HepG2 (cell line): ENCODE data around the gene UBC. TPM values are rescaled to one million over a fixed set of nuclear protein-coding genes. Genes with fewer than 3 reads are reported as not detected.

Source experiments
- CREB1 ChIP-seq, 2 experiments: fragments of 450-650 bp in 1 of 2; IDR thresholded peaks; 2 replicates each; pipeline ENCODE4 v1.6.1; 2016 to 2017; ENCODE audit warnings: control low read depth in 1 of 2, mild to moderate bottlenecking in 1 of 2, missing compliant biosample characterization in 1 of 2, missing genetic modification characterization in 1 of 2
- GPBP1L1 ChIP-seq: sonication (generic); formaldehyde crosslinking; IDR thresholded peaks from 2 replicates; pipeline ENCODE4 v1.5.0; 2020; ENCODE audit warnings: mild to moderate bottlenecking, missing genetic modification reagents
- KDM5A ChIP-seq: fragments of 200-600 bp; sonication (generic); IDR thresholded peaks from 2 replicates; pipeline ENCODE4 v1.7.0; 2018; ENCODE audit warnings: antibody characterized with exemption, mild to moderate bottlenecking, low read length, borderline replicate concordance
- ONECUT2 ChIP-seq: sonication (generic); formaldehyde crosslinking; IDR thresholded peaks from 2 replicates; pipeline ENCODE4 v1.4.0; 2020; ENCODE audit warnings: missing genetic modification reagents
- SKI ChIP-seq: fragments of 450-650 bp; IDR thresholded peaks from one replicate; pipeline ENCODE4 v1.6.1; 2018; ENCODE audit warnings: mild to moderate bottlenecking; ENCODE audit not compliant: partially characterized antibody
- U2AF1 ChIP-seq: fragments of 200-400 bp; formaldehyde crosslinking; optimal IDR thresholded peaks from 2 replicates; pipeline ENCODE3; 2017; ENCODE audit warnings: mild to moderate bottlenecking, low read depth, low read length
- ZFP36L1 ChIP-seq: sonication (generic); formaldehyde crosslinking; IDR thresholded peaks from 2 replicates; pipeline ENCODE4 v1.8.0; 2022; ENCODE audit warnings: mild to moderate bottlenecking, missing genetic modification reagents, moderate library complexity
- ZFP41 ChIP-seq: sonication (generic); formaldehyde crosslinking; IDR thresholded peaks from 2 replicates; pipeline ENCODE4 v1.4.0; 2020; ENCODE audit warnings: mild to moderate bottlenecking, missing genetic modification reagents, borderline replicate concordance
- ZNF136 ChIP-seq: sonication (generic); formaldehyde crosslinking; IDR thresholded peaks from 2 replicates; pipeline ENCODE4 v1.8.1; 2022; ENCODE audit warnings: low read depth, mild to moderate bottlenecking, moderate library complexity, missing genetic modification reagents
- ZNF281 ChIP-seq: sonication (generic); formaldehyde crosslinking; IDR thresholded peaks from 2 replicates; pipeline ENCODE4 v1.4.0; 2020; ENCODE audit warnings: missing genetic modification reagents, borderline replicate concordance
- ZNF317 ChIP-seq: sonication (generic); formaldehyde crosslinking; IDR thresholded peaks from 2 replicates; pipeline ENCODE4 v1.5.0; 2020; ENCODE audit warnings: mild to moderate bottlenecking, missing genetic modification reagents
- ZNF446 ChIP-seq: sonication (generic); formaldehyde crosslinking; IDR thresholded peaks from 2 replicates; pipeline ENCODE4 v1.5.0; 2020; ENCODE audit warnings: mild to moderate bottlenecking, missing genetic modification reagents
- ZNF720 ChIP-seq: sonication (generic); formaldehyde crosslinking; IDR thresholded peaks from 2 replicates; pipeline ENCODE4 v1.4.0; 2020; ENCODE audit warnings: missing genetic modification reagents
- ZSCAN25 ChIP-seq: sonication (generic); formaldehyde crosslinking; IDR thresholded peaks from 2 replicates; pipeline ENCODE4 v1.8.0; 2022; ENCODE audit warnings: mild to moderate bottlenecking, missing genetic modification reagents
- polyA plus RNA-seq, 8 experiments: library from polyadenylated mRNA; depleted of rRNA in 3 of 8; stranded (reverse) in 7 of 8; unstranded in 1 of 8; fragments of >200 nt; fragmentation: Illumina TruSeq in 4 of 8; extraction: Trizol in 4 of 8; gene quantifications; 2 replicates each; pipeline versions ENCODE4 v1.2.1 to v1.2.3, GENCODE V29; 2011 to 2016; ENCODE audit warnings: low read depth in 4 of 8, missing spikeins in 1 of 8, mixed read lengths in 1 of 8; ENCODE audit not compliant: insufficient read depth in 1 of 8
- total RNA-seq, 5 experiments: library from RNA; depleted of rRNA; stranded (reverse); fragments of >200 nt; fragmentation: Illumina TruSeq; extraction: Trizol; gene quantifications; 2 replicates each; pipeline ENCODE4 v1.2.3, GENCODE V29; 2016; ENCODE audit warnings: low read depth in 1 of 5
- TF ChIP-seq, protein P1 (sequence below): IDR thresholded peaks from 2 replicates; pipeline ENCODE4 v1.4.0; 2020; ENCODE audit warnings: mild to moderate bottlenecking, missing genetic modification reagents

Gene UBC
- total and polyA plus RNA-seq, 2 of the 13 experiments (the other 11 are each of a cell fraction or from before 2014, with no cell fraction given), result 805 to 1,432 TPM

DNA sequence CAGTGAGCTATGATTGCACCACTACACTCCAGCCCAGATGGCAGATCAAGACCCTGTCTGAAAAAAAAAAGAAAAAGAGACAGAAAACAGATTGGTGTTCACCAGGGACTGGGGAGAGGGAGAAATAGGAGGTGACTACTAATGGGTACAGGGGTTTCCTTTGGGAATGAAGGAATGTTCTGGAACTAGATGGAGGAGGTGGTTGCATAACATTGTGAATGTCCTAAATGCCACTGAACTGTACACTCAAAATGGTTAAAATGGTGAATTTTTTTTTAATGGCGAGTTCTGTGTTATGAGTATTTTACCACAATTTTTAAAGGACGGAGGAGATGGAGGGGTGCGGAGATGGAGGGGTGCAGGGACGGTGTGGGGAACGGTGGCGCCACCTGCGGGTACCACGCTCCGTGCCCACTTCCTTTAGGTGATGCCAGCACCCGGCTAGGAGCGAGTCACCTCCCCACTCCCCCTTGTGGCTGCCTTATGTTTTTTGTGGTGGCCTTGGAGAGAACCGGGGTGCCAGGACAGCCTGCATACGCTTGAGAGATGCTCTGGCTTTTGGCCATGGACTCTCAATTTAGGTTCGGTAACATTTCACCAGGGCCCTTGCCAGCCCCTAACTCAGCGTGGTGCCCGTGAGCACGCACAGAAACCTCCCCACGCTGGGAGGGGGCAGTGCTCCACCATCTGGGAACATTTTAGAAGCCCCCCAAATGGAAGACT is 16.1 kb downstream of the UBC start (continued):
- no peak for TF ChIP-seq ZNF281
- no peak for TF ChIP-seq GPBP1L1 (CRISPR knock-in tag)
- no peak for TF ChIP-seq ZFP41 (CRISPR knock-in tag)
- TF ChIP-seq ZNF720, result no peak
- no peak for TF ChIP-seq ZNF136 (CRISPR knock-in tag)
- no peak for TF ChIP-seq KDM5A
- no peak for TF ChIP-seq SKI
- TF ChIP-seq ONECUT2 (CRISPR knock-in tag), result no peak
- no peak for TF ChIP-seq ZNF446 (CRISPR knock-in tag)
- no peak for TF ChIP-seq ZFP36L1 (CRISPR knock-in tag)
- peak; percentile 78 for TF ChIP-seq ZSCAN25 (CRISPR knock-in tag)
- TF ChIP-seq U2AF1, result peak; percentile 7
- TF ChIP-seq, protein P1, sequence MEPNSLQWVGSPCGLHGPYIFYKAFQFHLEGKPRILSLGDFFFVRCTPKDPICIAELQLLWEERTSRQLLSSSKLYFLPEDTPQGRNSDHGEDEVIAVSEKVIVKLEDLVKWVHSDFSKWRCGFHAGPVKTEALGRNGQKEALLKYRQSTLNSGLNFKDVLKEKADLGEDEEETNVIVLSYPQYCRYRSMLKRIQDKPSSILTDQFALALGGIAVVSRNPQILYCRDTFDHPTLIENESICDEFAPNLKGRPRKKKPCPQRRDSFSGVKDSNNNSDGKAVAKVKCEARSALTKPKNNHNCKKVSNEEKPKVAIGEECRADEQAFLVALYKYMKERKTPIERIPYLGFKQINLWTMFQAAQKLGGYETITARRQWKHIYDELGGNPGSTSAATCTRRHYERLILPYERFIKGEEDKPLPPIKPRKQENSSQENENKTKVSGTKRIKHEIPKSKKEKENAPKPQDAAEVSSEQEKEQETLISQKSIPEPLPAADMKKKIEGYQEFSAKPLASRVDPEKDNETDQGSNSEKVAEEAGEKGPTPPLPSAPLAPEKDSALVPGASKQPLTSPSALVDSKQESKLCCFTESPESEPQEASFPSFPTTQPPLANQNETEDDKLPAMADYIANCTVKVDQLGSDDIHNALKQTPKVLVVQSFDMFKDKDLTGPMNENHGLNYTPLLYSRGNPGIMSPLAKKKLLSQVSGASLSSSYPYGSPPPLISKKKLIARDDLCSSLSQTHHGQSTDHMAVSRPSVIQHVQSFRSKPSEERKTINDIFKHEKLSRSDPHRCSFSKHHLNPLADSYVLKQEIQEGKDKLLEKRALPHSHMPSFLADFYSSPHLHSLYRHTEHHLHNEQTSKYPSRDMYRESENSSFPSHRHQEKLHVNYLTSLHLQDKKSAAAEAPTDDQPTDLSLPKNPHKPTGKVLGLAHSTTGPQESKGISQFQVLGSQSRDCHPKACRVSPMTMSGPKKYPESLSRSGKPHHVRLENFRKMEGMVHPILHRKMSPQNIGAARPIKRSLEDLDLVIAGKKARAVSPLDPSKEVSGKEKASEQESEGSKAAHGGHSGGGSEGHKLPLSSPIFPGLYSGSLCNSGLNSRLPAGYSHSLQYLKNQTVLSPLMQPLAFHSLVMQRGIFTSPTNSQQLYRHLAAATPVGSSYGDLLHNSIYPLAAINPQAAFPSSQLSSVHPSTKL (CRISPR knock-in tag), result 0 out of 2 replicates have a peak, but pooled peaks have one; percentile 14
- TF ChIP-seq CREB1 (IDR thresholded peaks at IDR 0.05), result no peak
- no peak for TF ChIP-seq CREB1 (CRISPR knock-in tag; IDR thresholded peaks at IDR 0.05)
- no peak for TF ChIP-seq ZNF317
